ENCODE data around the gene ZNF592. TPM values are rescaled to one million over a fixed set of nuclear protein-coding genes. Genes with fewer than 3 reads are reported as not detected.

Gene ZNF592
- total RNA-seq, 1 donor from 2014 or later: 29.0 TPM

GRCh38 chr15:84775867-84776449 is 27.6 kb downstream of the ZNF592 start:
- DNase-seq (ENCODE audit: low spot score): no peak

GRCh38 chr15:84778194-84778593 is 29.8 kb downstream of the ZNF592 start:
- DNase-seq (ENCODE audit: low spot score): no peak

GRCh38 chr15:84780492-84780891 is 32.1 kb downstream of the ZNF592 start:
- no peak for DNase-seq (ENCODE audit: low spot score)

- DNase-seq (ENCODE audit: low spot score): no peak
Observed at GRCh38 chr15:84781495-84781894, 33.1 kb downstream of the ZNF592 start.

- DNase-seq (ENCODE audit: low spot score): no peak
Observed at GRCh38 chr15:84782346-84782745, 34.0 kb downstream of the ZNF592 start.

GRCh38 chr15:84783493-84784251 is 35.3 kb downstream of the ZNF592 start:
- DNase-seq (ENCODE audit: low spot score): no peak

GRCh38 chr15:84784262-84784661 is 35.9 kb downstream of the ZNF592 start:
- DNase-seq (ENCODE audit: low spot score): no peak

GRCh38 chr15:84785053-84785452 is 36.7 kb downstream of the ZNF592 start:
- no peak for DNase-seq (ENCODE audit: low spot score)

- no peak for DNase-seq (ENCODE audit: low spot score)
Observed at GRCh38 chr15:84788500-84788899, 40.1 kb downstream of the ZNF592 start.

GRCh38 chr15:84789762-84790161 is 41.4 kb downstream of the ZNF592 start:
- no peak for DNase-seq (ENCODE audit: low spot score)

- DNase-seq (ENCODE audit: low spot score): no peak
Observed at GRCh38 chr15:84790676-84791075, 42.3 kb downstream of the ZNF592 start.

- DNase-seq (ENCODE audit: low spot score): no peak
Observed at GRCh38 chr15:84791763-84792162, 43.4 kb downstream of the ZNF592 start.

- no peak for DNase-seq (ENCODE audit: low spot score)
Observed at GRCh38 chr15:84793431-84794161, 45.2 kb downstream of the ZNF592 start.

- DNase-seq (ENCODE audit: low spot score): no peak
Observed at GRCh38 chr15:84794162-84794547, 45.8 kb downstream of the ZNF592 start.

- no peak for DNase-seq (ENCODE audit: low spot score)
Observed at GRCh38 chr15:84795186-84795585, 46.8 kb downstream of the ZNF592 start.

GRCh38 chr15:84797212-84797611 is 48.8 kb downstream of the ZNF592 start:
- no peak for DNase-seq (ENCODE audit: low spot score)

GRCh38 chr15:84797801-84798200 is 49.4 kb downstream of the ZNF592 start:
- no peak for DNase-seq (ENCODE audit: low spot score)

- no peak for DNase-seq (ENCODE audit: low spot score)
Observed at GRCh38 chr15:84798436-84798946, 50.1 kb downstream of the ZNF592 start.

- DNase-seq (ENCODE audit: low spot score): no peak
Observed at GRCh38 chr15:84799511-84800187, 51.3 kb downstream of the ZNF592 start.

GRCh38 chr15:84800365-84800806 is 52.0 kb downstream of the ZNF592 start:
- DNase-seq (ENCODE audit: low spot score): no peak

- no peak for DNase-seq (ENCODE audit: low spot score)
Observed at GRCh38 chr15:84804005-84804900, 55.9 kb downstream of the ZNF592 start.
